BE2C (cell line): ENCODE results near the gene ZGPAT.

Source experiments
- DNase-seq: peaks from one replicate; pipeline ENCODE4 v3.0.0-alpha.2; 2020
- H3K27me3 ChIP-seq: fragments of 250-450 bp; sonication (Bioruptor Pico); 2 replicates; pipeline ENCODE4 v1.5.1; 2020; ENCODE audit warnings: mild to moderate bottlenecking
- H3K36me3 ChIP-seq: fragments of 250-450 bp; sonication (Bioruptor Pico); 2 replicates; pipeline ENCODE4 v1.5.1; 2020; ENCODE audit warnings: mild to moderate bottlenecking
- H3K4me1 ChIP-seq: fragments of 250-450 bp; sonication (Bioruptor Pico); 2 replicates; pipeline ENCODE4 v1.5.1; 2020
- H3K4me3 ChIP-seq: 2 replicates; pipeline ENCODE4 v1.5.1; 2011; ENCODE audit warnings: low read depth, low read length
- H3K9me3 ChIP-seq: fragments of 250-450 bp; sonication (Bioruptor Pico); 2 replicates; pipeline ENCODE4 v1.5.1; 2020
- TF ChIP-seq, protein P1 (sequence below): IDR thresholded peaks from 2 replicates; pipeline ENCODE4 v1.5.1; 2012; ENCODE audit warnings: mild to moderate bottlenecking, low read depth, low read length

ZGPAT gene

DNA sequence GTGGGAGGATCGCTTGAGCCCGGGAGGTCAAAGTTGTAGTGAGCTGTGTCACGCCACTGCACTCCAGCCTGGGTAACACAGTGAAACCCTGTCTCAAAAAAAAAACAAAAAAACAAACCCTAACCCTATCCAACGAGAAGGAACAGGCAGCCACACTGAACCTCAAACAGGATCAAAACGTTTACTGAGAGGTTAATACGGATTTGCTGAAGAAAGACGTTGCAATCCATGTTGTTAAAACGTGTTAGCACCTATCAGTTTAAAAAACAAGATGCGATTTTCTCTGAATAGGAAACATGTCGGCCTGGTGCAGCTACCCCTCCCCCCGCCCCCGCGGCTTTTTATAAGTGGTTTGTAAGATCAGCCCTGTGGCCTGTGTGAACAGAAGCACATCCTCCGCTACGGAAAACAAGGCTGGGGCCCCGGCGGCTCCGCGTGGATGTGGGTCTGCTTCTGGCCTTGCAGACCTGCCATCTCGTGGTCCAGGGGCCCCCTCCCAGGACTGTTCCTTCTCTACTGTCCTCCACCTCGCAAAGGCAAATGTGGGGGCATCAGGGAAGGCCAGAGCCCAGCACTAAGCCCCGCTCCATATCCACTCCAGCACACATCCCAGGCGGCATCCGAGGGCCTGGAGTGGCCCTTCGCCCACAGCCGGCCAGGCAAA is 43.1 kb downstream of the ZGPAT start:
- H3K4me1 ChIP-seq = peaks cover 7% of the 10 kb centered on the region
- H3K27me3 ChIP-seq = no peaks in the 10 kb centered on the region
- no peaks in the 10 kb centered on the region for H3K36me3 ChIP-seq
- no peaks in the 10 kb centered on the region for H3K9me3 ChIP-seq
- DNase-seq = no peak
- H3K4me3 ChIP-seq = no peak overlapping the region
- TF ChIP-seq, protein P1, sequence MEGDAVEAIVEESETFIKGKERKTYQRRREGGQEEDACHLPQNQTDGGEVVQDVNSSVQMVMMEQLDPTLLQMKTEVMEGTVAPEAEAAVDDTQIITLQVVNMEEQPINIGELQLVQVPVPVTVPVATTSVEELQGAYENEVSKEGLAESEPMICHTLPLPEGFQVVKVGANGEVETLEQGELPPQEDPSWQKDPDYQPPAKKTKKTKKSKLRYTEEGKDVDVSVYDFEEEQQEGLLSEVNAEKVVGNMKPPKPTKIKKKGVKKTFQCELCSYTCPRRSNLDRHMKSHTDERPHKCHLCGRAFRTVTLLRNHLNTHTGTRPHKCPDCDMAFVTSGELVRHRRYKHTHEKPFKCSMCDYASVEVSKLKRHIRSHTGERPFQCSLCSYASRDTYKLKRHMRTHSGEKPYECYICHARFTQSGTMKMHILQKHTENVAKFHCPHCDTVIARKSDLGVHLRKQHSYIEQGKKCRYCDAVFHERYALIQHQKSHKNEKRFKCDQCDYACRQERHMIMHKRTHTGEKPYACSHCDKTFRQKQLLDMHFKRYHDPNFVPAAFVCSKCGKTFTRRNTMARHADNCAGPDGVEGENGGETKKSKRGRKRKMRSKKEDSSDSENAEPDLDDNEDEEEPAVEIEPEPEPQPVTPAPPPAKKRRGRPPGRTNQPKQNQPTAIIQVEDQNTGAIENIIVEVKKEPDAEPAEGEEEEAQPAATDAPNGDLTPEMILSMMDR = no peak

DNA sequence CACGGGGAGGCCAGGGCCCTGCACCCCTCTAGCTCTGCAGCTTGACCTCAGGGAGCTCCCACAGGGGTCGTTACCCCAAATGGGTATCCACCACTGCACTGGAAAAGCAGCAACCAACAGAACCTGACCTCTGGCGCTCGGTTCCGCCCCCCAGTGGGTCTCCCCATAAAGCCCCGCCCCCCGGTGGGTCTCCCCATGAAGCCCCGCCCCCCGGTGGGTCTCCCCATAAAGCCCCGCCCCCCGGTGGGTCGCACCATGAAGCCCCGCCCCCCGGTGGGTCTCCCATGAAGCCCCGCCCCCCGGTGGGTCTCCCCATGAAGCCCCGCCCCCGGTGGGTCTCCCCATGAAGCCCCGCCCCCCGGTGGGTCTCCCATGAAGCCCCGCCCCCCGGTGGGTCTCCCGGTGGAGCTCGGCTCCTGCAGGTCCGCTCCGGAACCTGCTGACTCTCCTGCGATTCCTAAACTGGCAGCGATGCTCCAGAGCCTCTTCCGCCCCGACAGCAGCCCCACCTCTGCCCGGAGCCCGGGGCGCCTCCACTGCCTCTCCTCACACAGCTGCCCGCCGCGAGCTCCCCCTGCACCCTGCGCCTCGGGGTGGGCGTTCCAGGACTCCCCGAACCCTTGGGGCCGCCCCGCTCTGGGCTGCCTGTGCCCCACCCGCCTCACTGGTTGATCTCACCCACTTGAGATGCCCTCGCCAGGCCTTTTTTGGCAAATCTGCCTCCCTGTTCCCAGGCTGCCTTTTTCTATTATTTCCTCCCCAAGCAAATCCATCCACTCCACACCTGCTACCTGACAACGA is 43.8 kb downstream of the ZGPAT start:
- Histone ChIP-seq H3K9me3 (no peaks in the 10 kb centered on the region), H3K4me1 (peaks cover 7% of the 10 kb centered on the region), H3K36me3 (no peaks in the 10 kb centered on the region), H3K4me3 (no peak overlapping the region), H3K27me3 (no peaks in the 10 kb centered on the region)
- no peak for DNase-seq
- TF ChIP-seq, protein P1 = no peak

DNA sequence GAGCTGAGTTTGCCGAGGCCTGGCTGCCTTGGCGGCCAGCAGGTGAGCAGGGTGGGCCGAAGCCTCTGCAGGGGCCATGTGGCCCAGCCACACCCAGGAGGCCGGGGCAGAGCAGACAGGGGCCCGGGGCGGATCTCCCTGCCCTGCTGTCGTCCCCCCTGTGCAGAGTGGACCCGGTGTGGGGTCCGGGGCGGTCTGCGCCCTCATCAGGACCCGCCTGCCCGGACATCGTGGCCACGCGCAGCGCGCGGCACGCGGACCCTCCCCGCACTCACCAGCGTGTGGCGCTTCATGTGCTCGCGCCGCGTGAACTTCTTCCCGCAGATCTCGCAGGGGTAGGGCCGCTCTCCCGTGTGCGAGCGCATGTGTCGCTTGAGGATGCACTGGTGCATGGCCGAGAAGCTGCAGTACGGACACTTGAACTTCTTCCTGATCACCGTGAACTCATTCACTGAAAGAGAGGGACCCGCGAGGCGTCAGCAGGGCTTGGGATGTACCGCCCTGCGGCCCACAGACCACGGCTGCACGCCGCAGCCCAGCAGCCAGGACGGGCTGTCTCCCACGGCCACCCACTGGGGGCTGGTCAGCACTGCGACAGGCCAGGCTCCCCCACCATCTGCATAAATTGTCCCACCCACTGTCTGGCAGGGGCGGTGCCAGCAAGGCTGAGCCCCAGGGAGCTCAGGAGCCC is 44.7 kb downstream of the ZGPAT start:
- Histone ChIP-seq H3K27me3 (no peaks in the 10 kb centered on the region), H3K9me3 (no peaks in the 10 kb centered on the region), H3K4me1 (peaks cover 7% of the 10 kb centered on the region), H3K4me3 (no peak overlapping the region), H3K36me3 (no peaks in the 10 kb centered on the region)
- DNase-seq = no peak
- TF ChIP-seq, protein P1 = no peak

DNA sequence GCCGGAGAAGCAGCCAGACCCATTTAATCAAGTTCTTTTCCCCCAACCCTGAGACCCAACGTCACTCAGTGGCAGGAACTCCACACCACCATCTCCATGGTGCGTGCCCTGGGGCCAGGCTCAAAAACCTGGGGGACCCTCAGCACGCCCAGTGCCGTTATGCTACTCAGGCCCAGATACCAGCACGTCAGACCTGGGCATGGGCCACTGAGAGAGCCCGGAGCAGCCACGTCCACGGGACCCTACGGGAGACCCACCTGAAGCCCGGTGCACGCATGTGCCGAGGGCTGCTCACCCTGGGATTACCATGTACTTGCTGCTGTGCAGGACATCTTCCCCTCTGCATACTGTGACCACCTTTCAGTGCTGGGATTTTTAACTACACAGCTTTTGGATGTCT is 45.5 kb downstream of the ZGPAT start:
- Histone ChIP-seq H3K9me3 (no peaks in the 10 kb centered on the region), H3K4me1 (peaks cover 4% of the 10 kb centered on the region), H3K27me3 (no peaks in the 10 kb centered on the region), H3K36me3 (no peaks in the 10 kb centered on the region), H3K4me3 (no peak overlapping the region)
- TF ChIP-seq, protein P1 = no peak
- DNase-seq = no peak

DNA sequence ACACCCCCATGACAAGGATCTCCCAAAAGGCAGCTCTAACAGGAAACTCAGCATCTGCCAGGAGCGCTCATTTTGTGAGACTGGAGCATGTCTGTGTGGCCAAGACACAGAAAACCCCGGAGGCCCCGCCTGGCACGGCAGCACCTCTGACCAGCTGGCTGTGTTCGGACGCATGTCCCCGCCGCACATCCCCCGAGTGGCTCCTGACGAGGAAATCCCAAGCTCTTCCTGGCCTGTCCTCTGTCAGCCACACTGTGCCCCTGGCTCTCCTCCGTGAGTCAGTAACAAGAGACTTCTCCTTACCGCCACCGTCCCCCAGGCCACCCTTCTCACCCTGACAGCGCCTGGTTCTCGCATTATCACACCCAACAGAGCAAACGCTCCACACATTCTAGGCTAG is 46.2 kb downstream of the ZGPAT start:
- Histone ChIP-seq H3K4me3 (no peak overlapping the region), H3K36me3 (no peaks in the 10 kb centered on the region), H3K27me3 (no peaks in the 10 kb centered on the region), H3K9me3 (no peaks in the 10 kb centered on the region), H3K4me1 (peaks cover 4% of the 10 kb centered on the region)
- TF ChIP-seq, protein P1 = no peak
- no peak for DNase-seq
